ENCODE results near the gene PEX26. TPM values are rescaled to one million over a fixed set of nuclear protein-coding genes. Genes with fewer than 3 reads are reported as not detected.
"Not testable (repeated sequence)": the region's sequence is repeated elsewhere in the genome, so short reads cannot be mapped to it uniquely, and the experiment has no call there.

The PEX26 gene
- total RNA-seq, 1 donor from 2014 or later: 24.7 TPM

DNA sequence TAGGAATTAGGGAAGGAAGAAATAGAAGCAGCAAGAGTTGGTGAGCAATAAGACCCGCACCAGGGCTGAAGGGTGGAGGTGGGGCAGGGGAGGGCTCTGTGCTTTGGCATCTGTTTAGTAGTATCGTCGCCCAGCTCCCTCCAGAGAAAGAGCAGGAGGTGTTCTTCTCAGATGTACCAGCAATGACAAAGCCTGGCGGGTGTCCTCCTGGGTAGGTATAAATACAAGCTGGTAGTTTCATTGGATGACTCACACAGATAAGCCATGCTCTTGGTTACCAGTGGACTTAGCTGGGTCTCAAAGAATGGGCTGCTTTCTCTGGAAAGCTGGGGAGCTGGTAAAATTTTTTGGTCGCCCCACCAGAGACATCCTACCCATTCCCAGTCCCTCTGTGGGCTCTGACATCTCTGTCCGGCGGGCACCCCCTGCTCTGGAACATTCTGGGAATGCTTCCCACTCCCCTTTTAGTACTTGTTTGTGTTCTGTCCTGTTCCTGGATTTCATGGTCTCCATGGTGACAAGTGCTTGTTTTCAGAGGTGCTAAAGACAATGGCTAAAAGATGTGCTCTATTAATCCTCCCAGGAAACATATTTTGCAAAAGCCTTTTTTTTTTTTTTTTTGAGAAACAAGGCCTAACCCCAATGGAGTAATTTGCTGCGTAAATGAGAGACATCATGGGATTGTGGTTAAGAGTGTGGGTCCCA, 17.5 kb downstream of the PEX26 start:
- DNase-seq (ENCODE audit: low read depth, low spot score): no peak

DNA sequence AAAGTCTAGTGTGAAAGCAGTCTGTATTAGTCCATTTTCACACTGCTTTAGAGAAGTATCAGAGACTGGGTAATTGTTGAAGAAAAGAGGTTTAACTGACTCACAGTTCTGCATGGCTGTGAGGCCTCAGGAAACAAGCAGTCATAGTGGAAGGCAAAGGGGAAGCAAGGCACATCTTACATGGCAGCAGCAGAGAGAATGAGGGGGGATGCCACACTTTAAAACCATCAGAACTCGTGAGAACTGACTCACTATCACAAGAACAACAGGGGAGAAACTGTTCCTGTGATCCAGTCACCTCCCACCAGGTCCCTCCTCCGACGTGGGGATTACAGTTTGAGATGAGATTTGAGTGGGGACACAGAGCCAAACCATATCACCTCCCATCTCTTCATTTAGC, 19.0 kb downstream of the PEX26 start:
- DNase-seq (ENCODE audit: low read depth, low spot score): no peak

DNA sequence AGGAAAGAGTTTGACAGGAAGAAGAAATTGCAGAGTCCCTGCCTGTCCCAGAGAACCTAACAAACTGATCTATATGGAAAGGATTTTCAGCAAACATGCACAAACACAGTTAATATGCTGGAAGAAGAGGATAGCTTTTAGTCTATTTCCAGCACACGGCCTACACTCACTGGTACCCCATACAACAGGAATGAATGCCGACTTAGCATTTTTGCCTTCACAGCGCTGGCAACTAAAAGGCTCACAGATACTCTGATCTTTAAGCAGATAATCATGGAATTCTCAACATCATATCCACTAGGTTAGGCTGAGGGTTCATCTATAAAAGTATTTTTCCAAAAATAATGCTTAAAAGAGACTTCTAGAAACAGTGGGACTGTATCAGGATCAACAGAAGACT, 23.0 kb downstream of the PEX26 start:
- no peak for DNase-seq (ENCODE audit: low read depth, low spot score)

DNA sequence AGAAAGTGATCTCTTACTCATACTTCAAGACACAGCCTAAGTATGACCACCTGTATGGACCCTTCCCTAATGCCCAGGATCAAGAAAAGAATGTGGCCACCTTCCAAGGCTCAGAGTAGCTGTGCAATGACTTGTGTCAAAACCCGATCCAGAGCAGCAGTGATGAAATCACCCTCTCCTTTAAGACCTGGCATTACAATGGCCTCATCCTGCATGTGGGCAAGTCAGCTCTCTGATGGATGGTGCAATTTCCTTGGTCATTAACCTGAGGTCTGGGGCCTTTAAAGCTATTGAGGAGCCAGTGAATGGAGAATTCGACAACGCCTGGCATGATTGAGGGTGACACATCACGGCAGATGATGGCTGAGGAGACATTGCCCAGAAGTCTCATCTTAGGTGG, 23.7 kb downstream of the PEX26 start:
- DNase-seq (ENCODE audit: low read depth, low spot score): no peak

DNA sequence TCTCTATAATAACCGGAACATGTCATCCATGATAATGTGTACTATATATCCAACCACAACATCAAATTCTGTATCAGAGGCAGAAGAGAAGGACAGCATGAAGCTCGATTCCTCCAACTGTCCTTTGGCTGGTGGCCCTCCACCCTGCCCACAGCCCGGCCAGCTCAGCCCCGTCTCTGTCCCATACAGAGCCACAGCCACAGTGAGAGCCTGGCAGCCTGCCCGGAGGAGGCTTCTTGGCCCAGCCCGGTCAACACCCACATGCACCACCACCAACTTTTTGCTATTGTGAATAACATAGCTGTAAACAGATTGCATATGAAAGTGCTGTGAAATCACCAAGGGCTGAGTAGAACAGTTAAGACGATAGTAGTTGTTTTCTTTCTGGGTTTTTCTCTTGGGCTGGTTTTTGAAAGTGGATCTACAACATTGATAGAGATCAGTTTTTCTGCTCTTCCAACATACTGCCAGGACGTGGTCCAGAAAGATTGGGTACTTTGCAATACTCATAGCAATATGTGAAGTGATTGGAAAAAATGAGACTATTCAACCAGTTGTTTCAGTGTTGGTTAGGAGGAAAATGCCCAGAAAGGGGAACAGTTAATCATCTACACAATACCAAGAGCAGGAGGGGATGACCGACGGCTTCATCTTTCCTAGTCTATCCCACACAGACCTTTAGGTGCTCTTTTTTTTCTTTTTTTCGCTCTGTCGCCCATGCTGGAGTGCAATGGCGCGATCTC, 25.9 kb downstream of the PEX26 start:
- no peak for DNase-seq (ENCODE audit: low read depth, low spot score)

DNA sequence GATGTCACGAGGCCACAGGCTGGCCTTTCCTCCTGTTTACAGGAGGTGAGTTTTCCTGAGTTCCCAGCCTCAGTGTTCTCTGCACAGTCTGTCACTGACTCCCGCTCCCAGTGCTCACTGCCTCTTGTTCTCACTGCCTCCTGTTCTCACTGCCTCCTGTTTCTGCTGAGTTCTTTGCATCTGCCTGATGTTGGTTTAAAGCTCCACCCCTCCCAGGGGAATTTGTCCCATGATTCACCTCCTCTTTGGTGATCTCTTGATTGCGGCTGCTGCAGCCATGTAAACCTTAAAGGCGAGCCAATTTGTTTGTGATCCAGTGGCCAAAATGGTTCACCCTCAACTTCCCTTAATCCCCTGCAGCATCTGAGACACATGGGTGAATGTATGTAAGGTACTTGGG, 26.8 kb downstream of the PEX26 start:
- DNase-seq (ENCODE audit: low read depth, low spot score): no peak

GRCh38 chr22:18105981-18106380, 28.2 kb downstream of the PEX26 start:
- not testable (repeated sequence) for DNase-seq (ENCODE audit: low read depth, low spot score)

GRCh38 chr22:18106550-18107341, 29.0 kb downstream of the PEX26 start:
- not testable (repeated sequence) for DNase-seq (ENCODE audit: low read depth, low spot score)

GRCh38 chr22:18108187-18108586, 30.4 kb downstream of the PEX26 start:
- DNase-seq (ENCODE audit: low read depth, low spot score): no peak

DNA sequence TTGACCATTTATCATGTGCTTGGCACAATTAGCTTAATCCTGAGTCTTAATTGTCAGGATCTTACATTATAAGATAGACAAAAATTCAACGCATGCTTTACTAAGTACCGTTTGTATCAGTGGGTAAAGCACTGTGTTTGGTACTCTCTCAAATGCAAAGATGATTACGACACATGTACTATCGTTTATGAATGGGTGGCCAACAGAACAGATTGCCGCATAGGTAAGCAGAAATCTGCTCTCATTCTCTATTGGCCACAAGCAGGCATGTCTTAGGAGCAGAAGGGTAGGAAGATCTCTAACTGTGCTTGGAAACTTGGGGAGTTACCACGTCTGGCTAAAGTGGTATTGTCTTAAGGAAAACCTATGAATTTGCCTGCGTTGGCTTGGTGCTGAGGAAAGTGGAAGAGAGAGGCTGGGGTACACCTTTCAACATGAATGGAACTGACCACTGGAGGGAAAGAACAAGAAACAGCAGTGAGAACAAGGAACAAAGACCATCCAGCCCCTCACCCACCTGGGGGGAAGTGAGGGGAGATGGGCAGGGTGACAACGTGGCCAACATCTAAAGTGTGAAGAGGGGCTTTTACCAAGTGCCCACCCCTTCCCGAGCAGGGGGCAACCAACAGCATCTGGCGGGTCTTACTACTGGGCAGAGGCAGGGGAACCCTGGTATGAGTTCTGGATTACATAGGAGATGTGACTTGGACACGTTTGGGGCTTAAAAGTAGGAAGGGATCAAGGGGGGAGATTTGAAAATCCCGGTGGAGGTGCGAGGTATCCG, 31.8 kb downstream of the PEX26 start:
- no peak for DNase-seq (ENCODE audit: low read depth, low spot score)

DNA sequence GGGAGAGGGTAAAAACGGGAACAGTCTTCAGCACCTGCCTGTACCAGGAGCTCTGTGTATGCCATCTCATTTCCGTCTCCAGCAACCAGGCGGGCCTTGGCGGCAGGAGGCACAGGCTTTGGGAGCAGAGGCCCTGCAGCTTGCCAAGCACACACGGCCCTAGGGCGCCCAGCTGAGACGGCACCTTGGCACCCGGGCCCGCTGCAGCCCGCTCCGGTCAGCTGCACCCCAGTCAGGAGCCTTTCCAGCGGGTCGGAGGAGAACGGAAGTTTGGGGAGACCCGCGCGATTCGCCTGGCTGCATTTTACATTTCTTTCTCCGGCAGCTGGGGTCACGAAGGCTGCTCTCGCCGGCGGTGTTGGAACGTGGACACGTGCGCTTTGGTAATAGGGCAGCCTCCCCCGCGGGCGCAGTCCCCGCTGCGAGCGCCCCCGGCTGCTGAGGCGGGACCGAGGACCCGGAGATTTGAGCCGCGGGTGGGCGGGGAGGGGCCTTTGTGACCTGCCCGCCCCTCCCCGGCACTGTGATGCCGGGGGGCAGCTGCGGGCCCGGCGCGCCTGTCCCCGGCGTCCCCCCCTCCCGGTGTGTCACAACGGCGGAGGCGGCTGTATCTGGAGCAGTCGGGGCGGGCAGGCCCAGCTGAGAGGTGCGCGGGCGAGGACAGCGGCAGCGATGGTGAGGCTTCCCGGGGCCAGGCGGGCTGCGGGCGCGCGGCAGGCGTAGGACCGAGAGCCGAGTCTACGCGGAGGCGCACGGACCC, 32.6 kb downstream of the PEX26 start, which contains the start of gene TUBA8:
Gene TUBA8, plus strand, starts transcription at position 616 of the 760 bp plus-strand sequence. Its CDS starts 57 bp downstream, at position 673.
- DNase-seq (ENCODE audit: low read depth, low spot score): no peak

- DNase-seq (ENCODE audit: low read depth, low spot score): no peak
Measured at GRCh38 chr22:18110954-18111758, 33.4 kb downstream of the PEX26 start.

GRCh38 chr22:18111759-18112330, 34.1 kb downstream of the PEX26 start:
- no peak for DNase-seq (ENCODE audit: low read depth, low spot score)

DNA sequence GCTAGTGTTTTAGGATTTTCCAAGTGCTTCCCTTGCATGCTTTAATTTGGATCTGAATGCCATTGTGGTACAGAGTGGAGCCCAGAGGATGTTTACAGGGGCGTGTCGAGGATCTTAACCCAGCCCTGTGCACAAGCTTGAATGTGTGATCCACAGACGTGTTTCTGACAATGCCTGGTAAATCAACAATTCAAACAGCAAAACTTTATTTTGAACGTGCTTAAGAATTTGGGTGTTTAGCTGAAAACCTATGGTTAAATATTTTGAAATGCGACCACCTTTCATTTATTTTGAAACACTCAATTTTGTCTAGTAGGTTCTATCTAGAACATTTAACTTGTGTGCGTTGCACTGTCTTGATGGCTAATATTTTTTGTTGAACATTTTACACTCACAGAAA, 34.6 kb downstream of the PEX26 start:
- no peak for DNase-seq (ENCODE audit: low read depth, low spot score)

DNA sequence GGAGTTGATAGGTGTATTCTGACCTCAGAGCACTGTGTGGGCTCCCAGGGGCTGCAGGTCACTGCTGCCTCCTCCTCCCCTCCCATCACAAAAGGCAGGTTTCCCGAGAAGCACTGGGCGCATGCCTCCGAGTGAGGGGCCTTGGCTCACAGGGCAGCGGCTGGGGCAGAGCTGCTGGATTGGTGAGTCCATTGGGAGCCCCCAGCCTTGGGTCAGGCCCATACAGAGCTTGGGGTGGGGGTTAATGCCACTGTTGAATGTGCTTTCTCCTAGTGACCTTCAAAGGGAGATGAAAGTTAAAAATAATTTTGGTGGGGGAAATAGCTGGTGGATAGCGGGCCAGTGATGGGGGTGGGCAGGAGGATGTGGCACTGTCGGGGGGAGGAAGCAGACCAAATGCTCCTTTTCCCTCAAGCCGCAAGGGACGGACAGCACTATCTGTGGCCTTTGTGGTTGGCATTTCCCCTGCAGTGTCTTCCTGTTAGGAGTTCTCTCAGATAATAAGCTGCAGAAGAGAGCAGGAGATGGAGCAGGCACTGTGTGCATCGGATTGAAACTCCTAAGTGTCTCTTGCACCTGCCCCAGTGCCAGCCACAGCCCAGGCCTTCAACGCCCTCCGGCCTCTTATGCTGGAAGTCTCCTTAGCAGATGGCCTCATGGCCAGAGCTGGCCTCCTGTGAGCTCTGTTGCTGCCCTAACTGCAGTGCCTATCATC, 36.0 kb downstream of the PEX26 start:
- no peak for DNase-seq (ENCODE audit: low read depth, low spot score)

DNA sequence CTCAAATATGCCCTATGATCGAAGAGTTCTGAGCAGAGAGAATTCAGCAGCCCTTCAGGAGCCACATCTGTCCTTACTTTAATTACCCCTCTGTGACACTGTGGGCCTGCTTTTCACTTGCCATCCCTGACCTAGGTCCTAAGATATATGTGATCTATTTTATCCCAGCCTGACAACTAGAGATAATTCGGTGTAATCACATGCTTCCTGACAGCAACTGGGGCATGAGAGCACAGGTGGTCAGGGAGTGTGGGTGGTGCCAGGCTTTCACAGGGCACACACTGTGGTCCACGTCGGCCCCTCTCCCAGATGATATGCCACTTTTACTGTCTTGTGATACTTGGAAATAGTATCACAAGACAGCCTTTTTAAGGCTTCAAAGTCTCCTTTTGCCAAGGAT, 36.7 kb downstream of the PEX26 start:
- no peak for DNase-seq (ENCODE audit: low read depth, low spot score)

DNA sequence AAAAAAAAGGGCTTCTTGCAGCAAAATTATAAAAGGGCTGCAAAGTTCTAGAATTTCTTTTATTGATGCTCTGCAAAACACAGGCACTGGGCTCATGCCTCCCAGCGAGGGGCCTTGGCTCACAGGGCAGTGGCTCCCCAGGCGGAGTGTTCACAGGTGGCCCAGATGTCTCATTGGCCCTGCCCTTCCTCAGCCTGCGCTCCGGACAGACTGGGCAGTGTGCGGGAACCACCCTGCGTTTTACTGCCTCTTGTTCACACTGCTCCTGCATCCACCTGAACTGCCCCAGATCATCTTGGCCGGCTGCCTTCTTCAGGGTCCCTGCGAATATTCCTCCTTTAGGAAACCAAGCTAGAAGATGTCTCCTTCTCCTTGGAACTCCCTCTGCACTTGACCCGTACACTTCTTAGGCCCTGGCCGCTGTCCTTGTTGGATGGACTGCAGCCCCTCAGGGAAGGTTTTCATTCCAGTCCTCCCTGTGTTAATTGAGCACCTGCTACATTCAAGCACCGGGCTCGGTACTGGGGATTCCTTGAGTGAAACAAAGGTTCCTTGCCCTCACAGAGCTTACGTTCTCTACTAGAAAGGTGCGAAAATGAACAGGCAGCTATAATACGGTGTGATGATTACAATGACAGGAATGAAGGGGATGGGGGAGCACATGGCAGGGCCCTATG, 37.3 kb downstream of the PEX26 start:
- DNase-seq (ENCODE audit: low read depth, low spot score): no peak

- DNase-seq (ENCODE audit: low read depth, low spot score): no peak
Measured at GRCh38 chr22:18115906-18116371, 38.1 kb downstream of the PEX26 start.
